Endodermal cell (in vitro differentiated cells): Measurements from ENCODE around the gene ZPLD1. TPM values are rescaled to one million over a fixed set of nuclear protein-coding genes. Genes with fewer than 3 reads are reported as not detected.

Source experiments
- DNase-seq: peaks from one replicate; pipeline ENCODE4 v3.0.0-alpha.2; 2017
- H3K27ac ChIP-seq: 2 replicates; pipeline ENCODE4 v1.5.1; 2013; ENCODE audit warnings: mild to moderate bottlenecking, low read depth, low read length, moderate library complexity
- H3K27me3 ChIP-seq: 2 replicates; pipeline ENCODE4 v1.6.1; 2013; ENCODE audit warnings: mild to moderate bottlenecking, low read length, moderate library complexity; ENCODE audit not compliant: insufficient read depth, control insufficient read depth, poor library complexity, severe bottlenecking
- H3K36me3 ChIP-seq: 2 replicates; pipeline ENCODE4 v1.7.0; 2013; ENCODE audit warnings: mild to moderate bottlenecking, low read length, moderate library complexity; ENCODE audit not compliant: control insufficient read depth, insufficient read depth
- H3K4me1 ChIP-seq: one replicate; pipeline ENCODE4 v1.7.0; 2013; ENCODE audit warnings: low read length; ENCODE audit not compliant: control insufficient read depth, insufficient read depth
- H3K4me3 ChIP-seq: 2 replicates; pipeline ENCODE4 v1.5.1; 2013; ENCODE audit warnings: mild to moderate bottlenecking, low read length, moderate library complexity
- H3K9ac ChIP-seq: 2 replicates; pipeline ENCODE4 v1.6.1; 2013; ENCODE audit warnings: mild to moderate bottlenecking, low read length, moderate library complexity; ENCODE audit not compliant: poor library complexity, severe bottlenecking; ENCODE audit errors: extremely low read depth
- H3K9me3 ChIP-seq: 2 replicates; pipeline ENCODE4 v1.6.1; 2013; ENCODE audit warnings: mild to moderate bottlenecking, low read length, moderate library complexity; ENCODE audit not compliant: control insufficient read depth
- H3K27ac Mint-ChIP-seq: 2 replicates; pipeline ENCODE4 v1.8.0; 2020; ENCODE audit warnings: mixed read lengths
- H3K27me3 Mint-ChIP-seq: 2 replicates; pipeline ENCODE4 v1.8.0; 2021; ENCODE audit warnings: mild to moderate bottlenecking, mixed read lengths; ENCODE audit not compliant: insufficient read depth
- H3K36me3 Mint-ChIP-seq: 2 replicates; pipeline ENCODE4 v1.8.0; 2020; ENCODE audit warnings: low read depth, mixed read lengths
- H3K4me1 Mint-ChIP-seq: 2 replicates; pipeline ENCODE4 v1.8.0; 2020; ENCODE audit warnings: mixed read lengths
- H3K4me3 Mint-ChIP-seq: 2 replicates; pipeline ENCODE4 v1.8.0; 2020; ENCODE audit warnings: mild to moderate bottlenecking, moderate library complexity, mixed read lengths
- H3K9me3 Mint-ChIP-seq: 2 replicates; pipeline ENCODE4 v1.8.0; 2020; ENCODE audit warnings: mild to moderate bottlenecking, mixed read lengths
- CTCF ChIP-seq: fragments of 200-600 bp; sonication (generic); conservative IDR thresholded peaks from 2 replicates; pipeline ENCODE4 v1.5.0; 2021; ENCODE audit warnings: antibody characterized with exemption, mild to moderate bottlenecking
- WGBS, 2 experiments: methylation state at CpG; one replicate each; pipeline versions ENCODE4 v1.1.5 to v1.1.7; 2013; ENCODE audit warnings: missing lambda C conversion rate in 2 of 2, mixed read lengths in 1 of 2; ENCODE audit not compliant: insufficient coverage in 1 of 2, insufficient read length in 1 of 2; 5-methylcytosine and 5-hydroxymethylcytosine counted together
- total RNA-seq, 2 donors: library from RNA; stranded (reverse); fragmentation: NEBNext Ultra II Directional in 1 of 2; extraction: Animal tissue kit (Norgen Biotek cat#: 25700) in 1 of 2; gene quantifications; 2 replicates in 1 of 2; 3 replicates in 1 of 2; pipeline ENCODE4 v1.2.1, GENCODE V29; 2021

The ZPLD1 gene
- total RNA-seq, 2 donors from 2014 or later = 0.18 TPM; not detected in 1

- no peaks in the 10 kb centered on the region for H3K27me3 ChIP-seq
- Mint-ChIP-seq H3K9me3 (peaks cover 3% of the 10 kb centered on the region), H3K4me3 (no peak overlapping the region), H3K4me1 (peaks cover 9% of the 10 kb centered on the region), H3K27me3 (no peaks in the 10 kb centered on the region), H3K27ac (no peak overlapping the region), H3K36me3 (no peaks in the 10 kb centered on the region)
- H3K4me1 ChIP-seq = no peaks in the 10 kb centered on the region
- H3K9ac ChIP-seq = no peak overlapping the region
- peaks cover 4% of the 10 kb centered on the region for H3K9me3 ChIP-seq
- DNase-seq = no peak
- 87 to 95% methylated on average over 5 of the region's 5 CpGs for WGBS, 2 experiments
- H3K36me3 ChIP-seq = no peaks in the 10 kb centered on the region
- no peak overlapping the region for H3K4me3 ChIP-seq
- no peak overlapping the region for H3K27ac ChIP-seq
- TF ChIP-seq CTCF = no peak
Measured at GRCh38 chr3:102398666-102399065, 36.1 kb upstream of the ZPLD1 start.

- Histone ChIP-seq H3K9me3 (peaks cover 4% of the 10 kb centered on the region), H3K27me3 (no peaks in the 10 kb centered on the region), H3K27ac (no peak overlapping the region), H3K4me3 (no peak overlapping the region), H3K4me1 (no peaks in the 10 kb centered on the region), H3K9ac (no peak overlapping the region), H3K36me3 (no peaks in the 10 kb centered on the region)
- Mint-ChIP-seq H3K4me1 (peaks cover 9% of the 10 kb centered on the region), H3K4me3 (no peak overlapping the region), H3K9me3 (peaks cover 3% of the 10 kb centered on the region), H3K27ac (no peak overlapping the region), H3K36me3 (no peaks in the 10 kb centered on the region), H3K27me3 (no peaks in the 10 kb centered on the region)
- DNase-seq = no peak
- TF ChIP-seq CTCF = no peak
- WGBS, 2 experiments = 86 to 94% methylated on average over 5 of the region's 5 CpGs
Measured at GRCh38 chr3:102400142-102400541, 34.7 kb upstream of the ZPLD1 start.

GRCh38 chr3:102400766-102401165 lies 34.0 kb upstream of the ZPLD1 start:
- no peak overlapping the region for H3K4me3 ChIP-seq
- H3K27ac ChIP-seq = no peak overlapping the region
- no peaks in the 10 kb centered on the region for H3K9me3 Mint-ChIP-seq
- H3K9ac ChIP-seq = no peak overlapping the region
- H3K27ac Mint-ChIP-seq = no peak overlapping the region
- H3K27me3 Mint-ChIP-seq = no peaks in the 10 kb centered on the region
- no peaks in the 10 kb centered on the region for H3K36me3 Mint-ChIP-seq
- 97 to 100% methylated on average over 1 to 2 of the region's 2 CpGs for WGBS, 2 experiments
- H3K27me3 ChIP-seq = no peaks in the 10 kb centered on the region
- H3K4me1 ChIP-seq = no peaks in the 10 kb centered on the region
- H3K9me3 ChIP-seq = no peaks in the 10 kb centered on the region
- DNase-seq = no peak
- no peak for TF ChIP-seq CTCF
- H3K4me1 Mint-ChIP-seq = peaks cover 9% of the 10 kb centered on the region
- H3K4me3 Mint-ChIP-seq = no peak overlapping the region
- no peaks in the 10 kb centered on the region for H3K36me3 ChIP-seq
